ENCODE measurements around the gene PRDM12.

The PRDM12 gene

DNA sequence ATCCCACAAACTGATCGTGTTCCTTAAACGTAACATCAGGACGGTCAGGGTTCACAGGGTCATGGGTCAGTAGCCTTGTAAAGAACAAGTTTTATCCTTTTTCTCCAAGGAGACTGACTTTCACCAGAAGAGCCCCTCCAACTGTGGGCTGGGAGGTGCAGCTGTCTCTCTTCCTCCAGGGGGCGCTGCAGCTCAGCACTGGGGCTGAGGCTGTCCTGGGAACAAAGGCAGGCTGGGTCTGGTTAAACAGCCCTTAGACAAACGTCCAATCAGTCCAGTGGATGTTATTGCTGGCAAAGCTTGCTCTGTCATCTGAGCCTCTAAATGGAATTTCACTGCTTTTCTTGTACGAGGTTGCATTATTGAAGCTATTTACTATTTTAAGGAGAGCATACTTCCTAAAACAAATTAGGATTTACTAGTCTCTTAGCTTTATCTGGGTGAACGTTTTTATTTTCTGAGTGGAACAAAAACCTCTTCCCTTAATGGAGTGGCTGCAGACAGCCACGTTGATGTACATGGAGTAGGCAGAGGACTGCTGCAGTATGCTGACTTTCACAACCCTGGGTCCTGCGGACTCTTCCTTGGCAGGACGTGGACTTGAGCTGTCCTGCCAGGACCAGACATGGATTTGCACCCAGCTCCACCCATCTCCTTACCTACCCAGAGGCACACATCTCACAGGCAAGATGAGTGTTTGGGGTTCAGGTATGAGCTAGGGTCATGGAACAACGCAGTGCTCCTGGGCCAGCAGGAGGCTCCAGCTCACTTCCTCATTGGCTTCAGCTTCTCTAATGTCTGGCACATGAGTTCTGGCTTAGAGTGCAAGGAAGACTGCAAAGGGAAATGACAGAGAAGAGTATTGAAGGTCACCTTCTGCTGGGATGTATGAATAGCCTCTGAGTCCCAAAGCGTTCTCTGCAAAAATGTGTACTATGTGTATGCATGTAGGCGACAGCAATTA, 36.9 kb downstream of the PRDM12 start:
- TF ChIP-seq ARNTL (CRISPR knock-in tag; IDR thresholded peaks at IDR 0.05; ENCODE audit: borderline replicate concordance, low read depth) (no peak), ESRRG (CRISPR knock-in tag; IDR thresholded peaks at IDR 0.05) (no peak), ZFP3 (CRISPR knock-in tag; IDR thresholded peaks at IDR 0.05) (no peak), ZC3H10 (CRISPR knock-in tag; IDR thresholded peaks at IDR 0.05) (no peak), TOX (CRISPR knock-in tag; IDR thresholded peaks at IDR 0.05; ENCODE audit: borderline replicate concordance) (no peak), ZNF70 (CRISPR knock-in tag; IDR thresholded peaks at IDR 0.05) (no peak), ZNF8 (CRISPR knock-in tag; IDR thresholded peaks at IDR 0.05) (no peak), ZNF565 (CRISPR knock-in tag; conservative IDR thresholded peaks at IDR 0.05; ENCODE audit: low read depth) (no peak), ISL1 (CRISPR knock-in tag; IDR thresholded peaks at IDR 0.05) (no peak), RARB (CRISPR knock-in tag; IDR thresholded peaks at IDR 0.05) (no peak), PPARA (CRISPR knock-in tag; IDR thresholded peaks at IDR 0.05; ENCODE audit: borderline replicate concordance) (no peak)
- TF ChIP-seq, protein P1, sequence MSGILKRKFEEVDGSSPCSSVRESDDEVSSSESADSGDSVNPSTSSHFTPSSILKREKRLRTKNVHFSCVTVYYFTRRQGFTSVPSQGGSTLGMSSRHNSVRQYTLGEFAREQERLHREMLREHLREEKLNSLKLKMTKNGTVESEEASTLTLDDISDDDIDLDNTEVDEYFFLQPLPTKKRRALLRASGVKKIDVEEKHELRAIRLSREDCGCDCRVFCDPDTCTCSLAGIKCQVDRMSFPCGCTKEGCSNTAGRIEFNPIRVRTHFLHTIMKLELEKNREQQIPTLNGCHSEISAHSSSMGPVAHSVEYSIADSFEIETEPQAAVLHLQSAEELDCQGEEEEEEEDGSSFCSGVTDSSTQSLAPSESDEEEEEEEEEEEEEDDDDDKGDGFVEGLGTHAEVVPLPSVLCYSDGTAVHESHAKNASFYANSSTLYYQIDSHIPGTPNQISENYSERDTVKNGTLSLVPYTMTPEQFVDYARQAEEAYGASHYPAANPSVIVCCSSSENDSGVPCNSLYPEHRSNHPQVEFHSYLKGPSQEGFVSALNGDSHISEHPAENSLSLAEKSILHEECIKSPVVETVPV (CRISPR knock-in tag; IDR thresholded peaks at IDR 0.05), result no peak
- TF ChIP-seq, protein P2, sequence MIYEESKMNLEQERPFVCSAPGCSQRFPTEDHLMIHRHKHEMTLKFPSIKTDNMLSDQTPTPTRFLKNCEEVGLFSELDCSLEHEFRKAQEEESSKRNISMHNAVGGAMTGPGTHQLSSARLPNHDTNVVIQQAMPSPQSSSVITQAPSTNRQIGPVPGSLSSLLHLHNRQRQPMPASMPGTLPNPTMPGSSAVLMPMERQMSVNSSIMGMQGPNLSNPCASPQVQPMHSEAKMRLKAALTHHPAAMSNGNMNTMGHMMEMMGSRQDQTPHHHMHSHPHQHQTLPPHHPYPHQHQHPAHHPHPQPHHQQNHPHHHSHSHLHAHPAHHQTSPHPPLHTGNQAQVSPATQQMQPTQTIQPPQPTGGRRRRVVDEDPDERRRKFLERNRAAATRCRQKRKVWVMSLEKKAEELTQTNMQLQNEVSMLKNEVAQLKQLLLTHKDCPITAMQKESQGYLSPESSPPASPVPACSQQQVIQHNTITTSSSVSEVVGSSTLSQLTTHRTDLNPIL (CRISPR knock-in tag; IDR thresholded peaks at IDR 0.05; ENCODE audit: low read depth), result no peak
- TF ChIP-seq, protein P3, sequence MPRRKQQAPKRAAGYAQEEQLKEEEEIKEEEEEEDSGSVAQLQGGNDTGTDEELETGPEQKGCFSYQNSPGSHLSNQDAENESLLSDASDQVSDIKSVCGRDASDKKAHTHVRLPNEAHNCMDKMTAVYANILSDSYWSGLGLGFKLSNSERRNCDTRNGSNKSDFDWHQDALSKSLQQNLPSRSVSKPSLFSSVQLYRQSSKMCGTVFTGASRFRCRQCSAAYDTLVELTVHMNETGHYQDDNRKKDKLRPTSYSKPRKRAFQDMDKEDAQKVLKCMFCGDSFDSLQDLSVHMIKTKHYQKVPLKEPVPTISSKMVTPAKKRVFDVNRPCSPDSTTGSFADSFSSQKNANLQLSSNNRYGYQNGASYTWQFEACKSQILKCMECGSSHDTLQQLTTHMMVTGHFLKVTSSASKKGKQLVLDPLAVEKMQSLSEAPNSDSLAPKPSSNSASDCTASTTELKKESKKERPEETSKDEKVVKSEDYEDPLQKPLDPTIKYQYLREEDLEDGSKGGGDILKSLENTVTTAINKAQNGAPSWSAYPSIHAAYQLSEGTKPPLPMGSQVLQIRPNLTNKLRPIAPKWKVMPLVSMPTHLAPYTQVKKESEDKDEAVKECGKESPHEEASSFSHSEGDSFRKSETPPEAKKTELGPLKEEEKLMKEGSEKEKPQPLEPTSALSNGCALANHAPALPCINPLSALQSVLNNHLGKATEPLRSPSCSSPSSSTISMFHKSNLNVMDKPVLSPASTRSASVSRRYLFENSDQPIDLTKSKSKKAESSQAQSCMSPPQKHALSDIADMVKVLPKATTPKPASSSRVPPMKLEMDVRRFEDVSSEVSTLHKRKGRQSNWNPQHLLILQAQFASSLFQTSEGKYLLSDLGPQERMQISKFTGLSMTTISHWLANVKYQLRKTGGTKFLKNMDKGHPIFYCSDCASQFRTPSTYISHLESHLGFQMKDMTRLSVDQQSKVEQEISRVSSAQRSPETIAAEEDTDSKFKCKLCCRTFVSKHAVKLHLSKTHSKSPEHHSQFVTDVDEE (CRISPR knock-in tag; IDR thresholded peaks at IDR 0.05), result no peak
- TF ChIP-seq, protein P4, sequence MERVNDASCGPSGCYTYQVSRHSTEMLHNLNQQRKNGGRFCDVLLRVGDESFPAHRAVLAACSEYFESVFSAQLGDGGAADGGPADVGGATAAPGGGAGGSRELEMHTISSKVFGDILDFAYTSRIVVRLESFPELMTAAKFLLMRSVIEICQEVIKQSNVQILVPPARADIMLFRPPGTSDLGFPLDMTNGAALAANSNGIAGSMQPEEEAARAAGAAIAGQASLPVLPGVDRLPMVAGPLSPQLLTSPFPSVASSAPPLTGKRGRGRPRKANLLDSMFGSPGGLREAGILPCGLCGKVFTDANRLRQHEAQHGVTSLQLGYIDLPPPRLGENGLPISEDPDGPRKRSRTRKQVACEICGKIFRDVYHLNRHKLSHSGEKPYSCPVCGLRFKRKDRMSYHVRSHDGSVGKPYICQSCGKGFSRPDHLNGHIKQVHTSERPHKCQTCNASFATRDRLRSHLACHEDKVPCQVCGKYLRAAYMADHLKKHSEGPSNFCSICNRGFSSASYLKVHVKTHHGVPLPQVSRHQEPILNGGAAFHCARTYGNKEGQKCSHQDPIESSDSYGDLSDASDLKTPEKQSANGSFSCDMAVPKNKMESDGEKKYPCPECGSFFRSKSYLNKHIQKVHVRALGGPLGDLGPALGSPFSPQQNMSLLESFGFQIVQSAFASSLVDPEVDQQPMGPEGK (CRISPR knock-in tag; IDR thresholded peaks at IDR 0.05; ENCODE audit: borderline replicate concordance), result no peak
- ATAC-seq, result peak; percentile 99

DNA sequence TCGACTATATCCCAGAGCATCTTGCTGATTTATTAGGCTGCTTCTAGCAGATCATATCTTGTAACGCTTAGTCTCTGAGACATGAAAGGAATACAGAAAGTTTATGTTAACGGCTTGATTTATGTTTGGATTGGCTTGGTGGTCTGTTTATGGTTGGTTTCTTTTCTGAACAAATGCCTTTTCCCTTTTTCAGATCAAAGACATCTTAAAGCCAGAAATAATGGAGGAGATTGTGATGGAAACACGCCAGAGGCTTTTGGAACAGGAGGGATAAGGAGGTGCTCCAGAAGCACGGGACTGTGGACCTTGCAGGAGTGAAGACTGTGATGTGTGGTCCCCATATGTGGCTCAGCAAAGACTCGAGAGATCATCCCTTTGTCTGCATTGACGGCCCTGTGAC, 39.1 kb downstream of the PRDM12 start:
- TF ChIP-seq, protein P1 (CRISPR knock-in tag; IDR thresholded peaks at IDR 0.05), result no peak
- TF ChIP-seq BACH2 (CRISPR knock-in tag; IDR thresholded peaks at IDR 0.05; ENCODE audit: borderline replicate concordance) (no peak), SNAI2 (CRISPR knock-in tag; IDR thresholded peaks at IDR 0.05) (no peak), OSR1 (CRISPR knock-in tag; IDR thresholded peaks at IDR 0.05) (no peak), PPARA (CRISPR knock-in tag; IDR thresholded peaks at IDR 0.05; ENCODE audit: borderline replicate concordance) (no peak)
- TF ChIP-seq, protein P2 (CRISPR knock-in tag; IDR thresholded peaks at IDR 0.05; ENCODE audit: low read depth), result no peak
- no peak for ATAC-seq

Data from SK-N-SH treated with all-trans-retinoic acid at 6 μM for 48 hours (cell line).